GM19238 (cell line): ENCODE data around the gene YPEL4.

Experiments
- DNase-seq: peaks from one replicate; pipeline ENCODE4 v3.0.0; 2011; ENCODE audit warnings: low spot score; ENCODE audit not compliant: insufficient read length

YPEL4 gene

GRCh38 chr11:57633394-57634070 is 16.2 kb downstream of the YPEL4 start:
- DNase-seq, result no peak

- DNase-seq, result no peak
These were observed 17.6 kb downstream of the YPEL4 start for GRCh38 chr11:57632116-57632515.

GRCh38 chr11:57630171-57630570 is 19.5 kb downstream of the YPEL4 start:
- DNase-seq, result no peak

GRCh38 chr11:57626895-57627294 is 22.8 kb downstream of the YPEL4 start:
- no peak for DNase-seq

- no peak for DNase-seq
These were observed 24.8 kb downstream of the YPEL4 start for GRCh38 chr11:57624864-57625263.

- no peak for DNase-seq
These were observed 27.4 kb downstream of the YPEL4 start for GRCh38 chr11:57622263-57622662.

GRCh38 chr11:57620467-57620866 is 29.2 kb downstream of the YPEL4 start:
- no peak for DNase-seq

- DNase-seq, result no peak
These were observed 30.4 kb downstream of the YPEL4 start for GRCh38 chr11:57619331-57619730.

- no peak for DNase-seq
These were observed 31.3 kb downstream of the YPEL4 start for GRCh38 chr11:57618438-57618837.

GRCh38 chr11:57616595-57616994 is 33.1 kb downstream of the YPEL4 start:
- no peak for DNase-seq

- DNase-seq, result no peak
These were observed 34.4 kb downstream of the YPEL4 start for GRCh38 chr11:57615308-57615707.

GRCh38 chr11:57614234-57614772 is 35.4 kb downstream of the YPEL4 start:
- no peak for DNase-seq

GRCh38 chr11:57610170-57610569 is 39.5 kb downstream of the YPEL4 start:
- DNase-seq, result no peak

GRCh38 chr11:57605028-57605420 is 44.7 kb downstream of the YPEL4 start:
- no peak for DNase-seq

- DNase-seq, result no peak
These were observed 45.2 kb downstream of the YPEL4 start for GRCh38 chr11:57604296-57605027.

GRCh38 chr11:57601297-57601696 is 48.4 kb downstream of the YPEL4 start:
- DNase-seq, result no peak

- DNase-seq, result no peak
These were observed 50.3 kb downstream of the YPEL4 start for GRCh38 chr11:57599381-57599780.

- no peak for DNase-seq
These were observed 50.9 kb downstream of the YPEL4 start for GRCh38 chr11:57598831-57599155.

- no peak for DNase-seq
These were observed 51.5 kb downstream of the YPEL4 start for GRCh38 chr11:57597916-57598830.

GRCh38 chr11:57597461-57597915 is 52.2 kb downstream of the YPEL4 start, which contains the start of gene SERPING1:
Gene SERPING1 (plus strand): TSS chr11:57597685. CDS start chr11:57598271, 586 bp downstream.
- no peak for DNase-seq

GRCh38 chr11:57596266-57596885 is 53.3 kb downstream of the YPEL4 start:
- no peak for DNase-seq
